ENCODE data around the gene DTD1.

GRCh38 chr20:18632196-18632789, 44.4 kb downstream of the DTD1 start:
- TF ChIP-seq CTCF (IDR thresholded peaks at IDR 0.05): peak; percentile 35 to 80 (median 73)
- TF ChIP-seq POLR2A (IDR thresholded peaks at IDR 0.05): no peak
